ENCODE data around the gene NRTN. TPM values are rescaled to one million over a fixed set of nuclear protein-coding genes. Genes with fewer than 3 reads are reported as not detected.

Gene NRTN
- polyA plus RNA-seq, 1 donor from 2014 or later, result 0.62 TPM

DNA sequence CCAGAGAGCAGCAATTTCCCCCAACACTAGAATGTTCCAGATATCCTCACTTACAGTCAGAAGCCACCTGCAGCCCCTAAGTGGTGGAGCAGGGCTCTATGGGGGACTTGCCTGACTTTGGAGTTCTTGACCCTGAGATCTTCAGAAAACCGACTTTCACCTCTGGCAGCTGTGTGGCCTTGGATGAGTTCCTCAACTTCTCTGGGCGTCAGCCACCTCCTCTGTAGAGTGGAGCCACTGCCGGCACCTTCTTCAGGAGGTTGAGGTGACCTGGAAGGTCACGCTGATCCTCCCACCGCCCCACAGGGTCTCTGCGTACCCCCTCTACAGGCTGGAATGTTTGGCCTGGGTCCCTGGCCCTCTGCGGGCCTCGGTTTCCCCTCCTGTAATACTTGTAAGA is 72.6 kb downstream of the NRTN start:
- Histone ChIP-seq H3K36me3 (ENCODE audit: insufficient read depth, low read length) (no peaks in the 10 kb centered on the region), H3K9ac (ENCODE audit: low read length) (no peak overlapping the region), H3K9me2 (ENCODE audit: insufficient read depth, low read length) (no peaks in the 10 kb centered on the region), H3K9me3 (ENCODE audit: low read length) (no peaks in the 10 kb centered on the region), H3F3A (ENCODE audit: insufficient read depth, low read length, poor library complexity, severe bottlenecking) (no peaks in the 10 kb centered on the region), H3K79me2 (replicated peaks; ENCODE audit: insufficient read depth, low read length) (no peaks in the 10 kb centered on the region), H3K4me2 (ENCODE audit: low read length) (no peak overlapping the region), H3K4me3 (ENCODE audit: low read length) (no peak overlapping the region), H3K27ac (ENCODE audit: low read length) (no peak overlapping the region), H2AFZ (ENCODE audit: low read depth, low read length) (no peak overlapping the region), H4K20me1 (ENCODE audit: insufficient read depth) (no peaks in the 10 kb centered on the region), H3K27me3 (ENCODE audit: insufficient read depth, low read depth, low read length) (no peaks in the 10 kb centered on the region)
- TF ChIP-seq MXI1 (conservative IDR thresholded peaks at IDR 0.05; ENCODE audit: poor library complexity, severe bottlenecking) (no peak), EP300 (conservative IDR thresholded peaks at IDR 0.05; ENCODE audit: poor library complexity, severe bottlenecking) (no peak), EZH2 (IDR thresholded peaks at IDR 0.05; ENCODE audit: borderline replicate concordance, insufficient read depth, low read length, poor library complexity, severe bottlenecking) (no peak), RAD21 (conservative IDR thresholded peaks at IDR 0.05) (no peak)

DNA sequence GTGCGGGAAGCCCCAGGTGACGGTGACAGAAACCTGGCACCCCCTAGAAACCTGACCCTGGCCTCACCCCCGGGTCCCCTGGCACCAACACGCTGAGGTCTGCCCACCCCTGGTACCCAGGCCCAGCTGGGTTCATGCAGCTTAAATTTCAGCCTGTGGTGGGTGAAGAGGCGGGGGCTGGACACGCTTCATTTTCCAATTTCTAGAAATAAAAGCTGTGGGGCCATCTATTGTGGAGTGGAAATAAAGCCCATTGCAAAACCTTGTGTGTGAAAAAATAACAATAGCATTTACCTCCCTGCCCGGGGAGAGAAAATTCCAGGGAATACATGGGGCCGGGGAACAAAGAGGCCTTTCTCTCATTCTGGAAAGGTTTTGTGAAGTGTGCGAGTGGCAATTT is 73.0 kb downstream of the NRTN start:
- no peaks in the 10 kb centered on the region for H3K79me2 ChIP-seq (replicated peaks; ENCODE audit: insufficient read depth, low read length)
- no peak overlapping the region for H3K4me3 ChIP-seq (ENCODE audit: low read length)
- H3K27ac ChIP-seq (ENCODE audit: low read length), result no peak overlapping the region
- H3K9me2 ChIP-seq (ENCODE audit: insufficient read depth, low read length), result no peaks in the 10 kb centered on the region
- H3K27me3 ChIP-seq (ENCODE audit: insufficient read depth, low read depth, low read length), result no peaks in the 10 kb centered on the region
- no peaks in the 10 kb centered on the region for H3K36me3 ChIP-seq (ENCODE audit: insufficient read depth, low read length)
- H4K20me1 ChIP-seq (ENCODE audit: insufficient read depth), result no peaks in the 10 kb centered on the region
- no peak overlapping the region for H2AFZ ChIP-seq (ENCODE audit: low read depth, low read length)
- no peak for TF ChIP-seq RAD21 (conservative IDR thresholded peaks at IDR 0.05)
- TF ChIP-seq SMC3 (conservative IDR thresholded peaks at IDR 0.05; ENCODE audit: poor library complexity), result no peak
- no peak for TF ChIP-seq MXI1 (conservative IDR thresholded peaks at IDR 0.05; ENCODE audit: poor library complexity, severe bottlenecking)
- TF ChIP-seq EZH2 (IDR thresholded peaks at IDR 0.05; ENCODE audit: borderline replicate concordance, insufficient read depth, low read length, poor library complexity, severe bottlenecking), result no peak
- no peak for TF ChIP-seq EP300 (conservative IDR thresholded peaks at IDR 0.05; ENCODE audit: poor library complexity, severe bottlenecking)
- H3K4me2 ChIP-seq (ENCODE audit: low read length), result no peak overlapping the region
- no peaks in the 10 kb centered on the region for H3K9me3 ChIP-seq (ENCODE audit: low read length)
- H3F3A ChIP-seq (ENCODE audit: insufficient read depth, low read length, poor library complexity, severe bottlenecking), result no peaks in the 10 kb centered on the region
- H3K9ac ChIP-seq (ENCODE audit: low read length), result no peak overlapping the region

Other genes with a start within 250 kb of the NRTN start
- gene TINCR, start 237.1 kb upstream of the NRTN start, polyA plus RNA-seq, result 0.50 and 2.0 TPM in 2 replicates
- gene SAFB2, start 182.3 kb upstream of the NRTN start, polyA plus RNA-seq, result 38.8 and 40.1 TPM in 2 replicates
- gene SAFB, start 182.0 kb upstream of the NRTN start, polyA plus RNA-seq, result 67.3 and 89.8 TPM in 2 replicates
- 46.0 and 52.3 TPM in 2 replicates for gene MICOS13, start 124.6 kb upstream of the NRTN start, polyA plus RNA-seq
- gene HSD11B1L, start 124.0 kb upstream of the NRTN start, polyA plus RNA-seq, result 170 and 223 TPM in 2 replicates
- 358 and 452 TPM in 2 replicates for gene RPL36, start 114.8 kb upstream of the NRTN start, polyA plus RNA-seq
- gene LONP1, start 84.9 kb upstream of the NRTN start, polyA plus RNA-seq, result 43.1 and 46.2 TPM in 2 replicates
- gene CATSPERD, start 84.4 kb upstream of the NRTN start, polyA plus RNA-seq, result not detected in 2 replicates
- 0.97 and 1.0 TPM in 2 replicates for gene PRR22, start 20.3 kb upstream of the NRTN start, polyA plus RNA-seq
- 34.2 and 42.1 TPM in 2 replicates for gene DUS3L, start 13.9 kb upstream of the NRTN start, polyA plus RNA-seq
- not detected in 2 replicates for gene FUT6, start 34.6 kb downstream of the NRTN start, polyA plus RNA-seq
- 0.64 and 0.82 TPM in 2 replicates for gene FUT3, start 46.4 kb downstream of the NRTN start, polyA plus RNA-seq
- gene FUT5, start 65.5 kb downstream of the NRTN start, polyA plus RNA-seq, result not detected in 2 replicates
- 529 and 594 TPM in 2 replicates for gene NDUFA11, start 98.7 kb downstream of the NRTN start, polyA plus RNA-seq
- gene VMAC, start 99.8 kb downstream of the NRTN start, polyA plus RNA-seq, result 6.0 and 9.1 TPM in 2 replicates
- gene CAPS, start 109.2 kb downstream of the NRTN start, polyA plus RNA-seq, result 7.5 and 10.5 TPM in 2 replicates
- gene RANBP3, start 173.1 kb downstream of the NRTN start, polyA plus RNA-seq, result 53.6 and 67.6 TPM in 2 replicates